GM18867 (cell line): ENCODE measurements around the gene SPATA31E1.
"Not testable (repeated sequence)": the region's sequence is repeated elsewhere in the genome, so short reads cannot be mapped to it uniquely, and the experiment has no call there.

Source experiments
- ATAC-seq: cut with Tn5 transposase; IDR thresholded peaks from one replicate; pipeline ENCODE4 v1.9.1; 2021; ENCODE audit warnings: mild to moderate bottlenecking, moderate library complexity; ENCODE audit not compliant: unreplicated experiment

The SPATA31E1 gene

GRCh38 chr9:87884578-87885459, 2.1 kb downstream of the SPATA31E1 start:
- ATAC-seq = no peak

GRCh38 chr9:87885484-87886189, 3.0 kb downstream of the SPATA31E1 start:
- no peak for ATAC-seq

DNA sequence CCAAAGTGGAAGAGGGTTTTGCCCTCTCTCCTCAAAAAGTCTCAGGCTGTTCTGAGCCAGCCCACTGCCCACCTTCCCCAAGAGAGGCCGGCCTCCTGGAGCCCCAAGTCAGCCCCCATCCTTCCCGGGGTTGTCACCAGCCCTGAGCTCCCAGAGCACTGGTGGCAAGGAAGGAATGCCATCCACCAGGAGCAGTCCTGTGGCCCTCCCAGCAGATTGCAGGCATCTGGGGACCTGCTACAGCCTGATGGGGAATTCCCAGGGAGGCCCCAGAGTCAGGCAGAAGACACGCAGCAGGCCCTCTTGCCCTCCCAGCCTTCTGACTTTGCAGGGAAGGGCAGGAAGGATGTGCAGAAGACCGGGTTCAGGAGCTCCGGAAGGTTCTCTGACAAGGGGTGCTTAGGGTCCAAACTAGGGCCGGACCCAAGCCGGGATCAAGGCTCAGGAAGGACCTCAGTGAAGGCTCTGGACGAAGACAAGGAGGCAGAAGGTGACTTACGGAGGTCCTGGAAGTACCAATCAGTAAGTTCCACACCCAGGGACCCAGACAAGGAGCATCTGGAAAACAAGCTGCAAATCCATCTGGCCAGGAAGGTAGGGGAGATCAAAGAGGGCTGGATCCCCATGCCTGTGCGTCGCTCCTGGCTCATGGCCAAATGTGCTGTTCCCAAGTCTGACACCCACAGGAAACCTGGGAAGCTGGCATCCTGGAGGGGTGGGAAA, 3.7 kb downstream of the SPATA31E1 start:
- ATAC-seq = no peak

DNA sequence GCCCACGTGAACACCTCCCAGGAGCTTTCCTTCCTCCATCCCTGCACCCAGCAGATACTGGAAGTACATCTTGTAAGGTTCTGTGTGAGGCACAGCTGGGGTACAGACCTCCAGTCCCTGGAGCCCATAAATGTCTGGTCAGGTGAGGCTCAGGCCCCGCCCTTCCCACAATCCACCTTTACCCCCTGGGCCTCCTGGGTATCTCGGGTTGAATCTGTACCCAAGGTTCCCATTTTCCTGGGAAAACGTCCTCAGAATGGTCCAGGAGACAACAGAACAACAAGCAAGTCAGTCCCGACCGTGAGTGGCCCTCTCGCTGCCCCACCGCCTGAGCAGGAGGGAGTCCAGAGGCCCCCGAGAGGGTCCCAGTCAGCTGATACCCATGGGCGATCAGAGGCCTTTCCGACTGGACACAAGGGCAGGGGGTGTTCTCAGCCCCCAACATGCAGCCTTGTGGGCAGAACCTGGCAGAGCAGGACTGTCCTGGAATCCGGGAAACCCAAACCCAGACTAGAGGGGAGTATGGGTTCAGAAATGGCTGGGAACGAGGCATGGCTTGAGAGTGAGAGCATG, 4.3 kb downstream of the SPATA31E1 start:
- ATAC-seq = no peak

- no peak for ATAC-seq
Measured at GRCh38 chr9:87887661-87888480, 5.2 kb downstream of the SPATA31E1 start.

- ATAC-seq = no peak
Measured at GRCh38 chr9:87888501-87888900, 5.8 kb downstream of the SPATA31E1 start.

DNA sequence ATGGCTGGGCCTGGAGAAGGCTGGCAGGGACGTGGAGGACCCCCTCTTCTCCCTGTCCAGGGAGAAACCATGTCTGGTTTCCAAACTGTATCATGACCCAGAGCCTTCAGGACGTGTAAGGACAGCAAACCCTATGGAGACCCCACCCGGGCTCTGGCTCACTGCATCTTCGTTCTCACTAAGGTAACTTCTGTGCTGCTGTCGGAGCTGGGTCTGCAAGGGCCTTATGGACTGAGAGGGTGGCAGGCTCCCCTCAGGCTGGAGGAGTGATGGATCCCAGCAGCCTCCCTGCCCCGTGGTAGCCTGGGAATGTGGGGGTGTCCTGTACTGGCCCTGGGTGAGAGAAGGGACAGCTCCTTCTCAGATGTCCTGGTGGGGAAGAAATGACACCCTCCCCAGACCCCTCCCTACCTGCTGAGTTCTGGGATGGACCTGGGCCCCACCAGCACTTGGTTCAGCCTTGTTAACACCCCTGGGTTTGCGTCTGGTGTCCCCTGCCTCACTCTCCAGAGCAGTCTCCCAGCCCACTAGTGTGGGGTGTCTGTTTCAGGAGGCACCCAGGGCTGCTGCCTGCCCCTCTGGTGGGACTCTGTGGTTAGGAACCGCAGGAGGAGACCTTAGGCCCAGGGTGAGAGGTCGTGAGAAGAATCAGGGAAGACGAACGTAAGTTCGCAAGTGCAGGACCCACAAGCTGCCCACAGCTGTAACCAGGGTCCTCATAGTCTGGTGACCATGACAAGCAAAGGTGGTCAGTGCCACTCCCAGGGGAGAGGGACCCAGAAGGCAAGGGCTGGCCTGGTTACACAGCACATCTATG, 6.6 kb downstream of the SPATA31E1 start:
- ATAC-seq = no peak

GRCh38 chr9:87889882-87890252, 7.2 kb downstream of the SPATA31E1 start:
- no peak for ATAC-seq

DNA sequence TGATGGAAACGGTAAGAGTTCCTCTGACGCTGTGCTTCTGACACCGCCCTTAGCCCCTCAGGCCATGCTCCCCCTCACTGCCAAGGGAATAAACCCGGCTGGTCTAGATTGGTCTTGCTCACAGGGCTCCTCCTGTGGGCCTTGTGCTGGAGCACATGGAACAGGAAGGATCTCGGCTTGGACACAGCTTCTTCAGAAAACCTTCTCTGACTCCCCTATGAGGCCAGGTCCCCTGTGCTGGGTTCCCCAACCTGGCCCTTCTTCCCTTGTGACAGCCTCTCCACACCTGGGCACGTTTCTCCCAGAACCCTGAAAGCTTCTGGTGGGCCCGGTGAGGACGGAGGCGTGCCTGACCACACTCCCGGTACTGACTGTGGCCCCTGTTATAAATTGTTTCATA, 8.2 kb downstream of the SPATA31E1 start:
- ATAC-seq = no peak

GRCh38 chr9:87891754-87892153, 9.1 kb downstream of the SPATA31E1 start:
- no peak for ATAC-seq

DNA sequence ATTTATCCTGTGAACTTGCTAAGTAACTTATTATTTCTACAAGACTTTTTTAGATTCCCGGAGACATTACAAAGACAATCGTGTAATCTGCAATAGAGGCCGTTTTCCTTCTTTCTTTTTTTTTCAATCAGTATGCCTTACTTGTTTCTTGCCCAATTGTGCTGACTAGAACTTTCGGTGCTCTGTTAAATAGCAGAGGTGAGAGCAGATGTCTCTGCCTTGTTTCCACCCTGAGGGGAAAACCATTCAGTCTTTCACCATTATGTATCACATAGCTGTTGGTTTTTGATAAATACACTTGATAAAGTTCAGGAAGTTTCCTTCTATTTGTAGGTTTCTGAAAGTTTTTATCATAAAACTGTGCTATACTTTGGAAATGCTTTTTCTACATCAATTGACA, 10.3 kb downstream of the SPATA31E1 start:
- no peak for ATAC-seq

- no peak for ATAC-seq
Measured at GRCh38 chr9:87894998-87895625, 12.4 kb downstream of the SPATA31E1 start.

DNA sequence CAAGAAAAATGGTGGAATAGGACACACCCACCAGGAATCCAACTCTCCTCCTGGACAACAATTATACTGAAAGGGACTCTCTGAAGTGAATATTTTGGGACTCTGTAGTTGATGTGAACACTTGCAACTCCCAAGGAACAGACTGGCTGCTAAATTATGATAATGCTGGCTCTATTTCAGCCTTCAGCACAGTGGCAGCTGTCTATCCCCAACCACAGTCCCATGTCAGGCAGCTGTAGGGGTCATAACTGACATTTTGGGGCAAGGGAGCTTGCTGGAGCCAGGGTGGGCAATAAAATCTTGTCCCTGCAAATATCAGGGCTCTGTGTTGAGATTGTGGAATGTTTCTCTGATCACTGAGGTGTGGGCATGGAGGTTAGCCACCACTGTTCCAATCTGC, 14.2 kb downstream of the SPATA31E1 start:
- ATAC-seq = no peak

- no peak for ATAC-seq
Measured at GRCh38 chr9:87898151-87898550, 15.5 kb downstream of the SPATA31E1 start.

DNA sequence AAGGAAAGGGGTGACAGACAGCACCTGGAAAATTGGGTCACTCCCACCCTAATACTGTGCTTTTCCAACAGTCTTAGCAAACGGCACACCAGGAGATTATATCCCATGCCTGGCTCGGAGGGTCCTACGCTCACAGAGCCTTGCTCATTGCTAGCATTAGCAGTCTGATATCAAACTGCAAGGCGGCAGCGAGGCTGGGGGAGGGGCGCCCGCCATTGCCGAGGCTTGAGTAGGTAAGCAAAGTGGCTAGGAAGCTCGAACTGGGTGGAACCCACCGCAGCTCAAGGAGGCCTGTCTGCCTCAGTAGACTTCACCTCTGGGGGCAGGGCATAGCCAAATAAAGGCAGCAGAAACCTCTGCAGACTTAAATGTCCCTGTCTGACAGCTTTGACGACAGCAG, 19.7 kb downstream of the SPATA31E1 start:
- ATAC-seq = not testable (repeated sequence)

- ATAC-seq = no peak
Measured at GRCh38 chr9:87909310-87910041, 26.8 kb downstream of the SPATA31E1 start.

- ATAC-seq = no peak
Measured at GRCh38 chr9:87910821-87911220, 28.1 kb downstream of the SPATA31E1 start.

GRCh38 chr9:87917662-87918061, 35.0 kb downstream of the SPATA31E1 start, which contains the start of gene SPATA31C1:
Gene SPATA31C1 (plus strand): TSS chr9:87917962.
- ATAC-seq = not testable (repeated sequence)
